ENCODE measurements around the gene ECE2. TPM values are rescaled to one million over a fixed set of nuclear protein-coding genes. Genes with fewer than 3 reads are reported as not detected.
A peak's percentile ranks its signal among the peaks of the same experiment; 100 is the strongest.

The ECE2 gene
- total RNA-seq, 5 donors from 2014 or later (not counting 1 experiment from before 2014, with no cell fraction given): not detected

DNA sequence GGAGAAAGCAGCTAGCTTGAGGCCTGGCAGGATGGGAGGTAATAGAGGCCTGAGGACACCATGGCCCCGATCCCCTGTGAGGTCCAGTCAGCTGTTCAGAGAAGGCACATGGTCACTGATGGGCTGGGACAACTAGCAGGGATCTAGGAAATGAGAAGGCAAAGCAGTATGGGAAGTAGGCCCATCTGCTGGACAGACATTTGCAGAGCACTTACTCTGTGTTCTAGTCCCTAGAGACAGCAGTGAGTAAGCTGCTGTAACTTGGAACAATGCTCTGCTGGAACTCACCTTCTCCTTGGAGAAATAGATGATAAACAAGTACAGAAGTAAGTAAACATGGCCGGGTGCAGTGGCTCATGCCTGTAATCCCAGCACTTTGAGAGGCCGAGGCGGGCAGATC is 7.1 kb downstream of the ECE2 start:
- ChIA-PET CTCF (interaction anchor here in 1 of 2 donors (1.4 kb wide), 1 partner anchor 11 kb away, joined by 3 read pairs; no protein-coding TSS in a partner anchor), POLR2A (no interaction called here)
- no peaks in the 10 kb centered on the region for H3K36me3 ChIP-seq (ENCODE audit: control insufficient read depth in 2 of 2, extremely low read depth in 1 of 2, insufficient read depth in 1 of 2, low read length in 1 of 2)
- no peak for DNase-seq
- Mint-ChIP-seq H3K4me3 (no peak overlapping the region), H3K36me3 (no peaks in the 10 kb centered on the region), H3K9me3 (no peaks in the 10 kb centered on the region), H3K4me1 (no peaks in the 10 kb centered on the region), H3K27ac (no peak overlapping the region), H3K27me3 (peaks cover 22 to 43% of the 10 kb centered on the region in 2 donors)
- H3K4me3 ChIP-seq (ENCODE audit: control insufficient read depth in 1 of 2, extremely low read depth in 1 of 2, low read length in 1 of 2): no peak overlapping the region
- WGBS (ENCODE audit: insufficient coverage): 76% methylated on average over 2 of the region's 4 CpGs
- H3K27me3 ChIP-seq (replicated peaks in 1 of 2; ENCODE audit: control insufficient read depth in 2 of 2, extremely low read depth in 1 of 2, insufficient read depth in 2 of 2, low read length in 1 of 2): peaks cover 0 to 23% of the 10 kb centered on the region in 2 experiments
- H3K4me1 ChIP-seq (ENCODE audit: control insufficient read depth in 1 of 2, extremely low read depth in 1 of 2, insufficient read depth in 2 of 2, low read length in 2 of 2): no peaks in the 10 kb centered on the region
- ATAC-seq (replicated peaks in 1 of 4): no peak
- H3K27ac ChIP-seq (ENCODE audit: low read length): no peak overlapping the region
- no peaks in the 10 kb centered on the region for H3K9me3 ChIP-seq

DNA sequence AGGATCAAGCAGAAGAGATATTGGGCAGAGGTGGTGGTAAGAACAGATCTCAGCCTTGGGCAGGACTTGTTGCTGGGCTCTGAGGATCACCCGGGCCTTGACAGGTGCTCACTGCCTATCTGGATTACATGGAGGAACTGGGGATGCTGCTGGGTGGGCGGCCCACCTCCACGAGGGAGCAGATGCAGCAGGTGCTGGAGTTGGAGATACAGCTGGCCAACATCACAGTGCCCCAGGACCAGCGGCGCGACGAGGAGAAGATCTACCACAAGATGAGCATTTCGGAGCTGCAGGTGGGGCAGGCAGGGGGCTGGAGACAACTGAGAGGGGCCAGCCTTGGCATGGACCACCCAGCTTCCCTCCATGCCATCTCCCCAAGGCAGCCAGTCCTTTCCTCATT is 7.9 kb downstream of the ECE2 start:
- Histone ChIP-seq H3K4me1 (ENCODE audit: control insufficient read depth in 1 of 2, extremely low read depth in 1 of 2, insufficient read depth in 2 of 2, low read length in 2 of 2) (no peaks in the 10 kb centered on the region), H3K27ac (ENCODE audit: low read length) (no peak overlapping the region), H3K36me3 (ENCODE audit: control insufficient read depth in 2 of 2, extremely low read depth in 1 of 2, insufficient read depth in 1 of 2, low read length in 1 of 2) (no peaks in the 10 kb centered on the region), H3K27me3 (replicated peaks in 1 of 2; ENCODE audit: control insufficient read depth in 2 of 2, extremely low read depth in 1 of 2, insufficient read depth in 2 of 2, low read length in 1 of 2) (peaks cover 0 to 18% of the 10 kb centered on the region in 2 experiments), H3K4me3 (ENCODE audit: control insufficient read depth in 1 of 2, extremely low read depth in 1 of 2, low read length in 1 of 2) (no peak overlapping the region), H3K9me3 (no peaks in the 10 kb centered on the region)
- ChIA-PET POLR2A (no interaction called here), CTCF (interaction anchor here in 1 of 2 donors (0.6 kb wide), 1 partner anchor 361 kb away, joined by 4 read pairs; no protein-coding TSS in a partner anchor)
- no peaks in the 10 kb centered on the region for H3K4me1 Mint-ChIP-seq
- H3K36me3 Mint-ChIP-seq: no peaks in the 10 kb centered on the region
- ATAC-seq (replicated peaks in 1 of 4) (no peak), DNase-seq (no peak)
- H3K27me3 Mint-ChIP-seq: peaks cover 19 to 37% of the 10 kb centered on the region in 2 donors
- no peaks in the 10 kb centered on the region for H3K9me3 Mint-ChIP-seq
- H3K4me3 Mint-ChIP-seq: no peak overlapping the region
- no peak overlapping the region for H3K27ac Mint-ChIP-seq
- WGBS (ENCODE audit: insufficient coverage): 87% methylated on average over 7 of the region's 8 CpGs

DNA sequence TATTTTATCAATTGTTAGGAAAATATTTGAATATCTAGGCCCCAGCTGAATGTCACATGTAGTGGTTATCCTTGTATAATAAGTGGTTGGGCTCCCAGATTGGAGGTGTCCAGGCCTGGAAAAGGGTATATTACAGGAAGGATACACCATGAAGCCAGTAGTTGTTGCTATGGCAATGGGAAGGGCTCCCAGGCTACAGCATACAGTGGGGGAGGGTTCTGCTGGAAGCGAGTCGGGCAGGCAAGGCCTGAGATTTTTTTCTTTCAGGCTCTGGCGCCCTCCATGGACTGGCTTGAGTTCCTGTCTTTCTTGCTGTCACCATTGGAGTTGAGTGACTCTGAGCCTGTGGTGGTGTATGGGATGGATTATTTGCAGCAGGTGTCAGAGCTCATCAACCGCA is 8.9 kb downstream of the ECE2 start:
- H3K36me3 Mint-ChIP-seq: no peaks in the 10 kb centered on the region
- Histone ChIP-seq H3K27me3 (replicated peaks in 1 of 2; ENCODE audit: control insufficient read depth in 2 of 2, extremely low read depth in 1 of 2, insufficient read depth in 2 of 2, low read length in 1 of 2) (peaks cover 0 to 25% of the 10 kb centered on the region in 2 experiments), H3K36me3 (ENCODE audit: control insufficient read depth in 2 of 2, extremely low read depth in 1 of 2, insufficient read depth in 1 of 2, low read length in 1 of 2) (no peaks in the 10 kb centered on the region), H3K27ac (ENCODE audit: low read length) (no peak overlapping the region), H3K4me1 (ENCODE audit: control insufficient read depth in 1 of 2, extremely low read depth in 1 of 2, insufficient read depth in 2 of 2, low read length in 2 of 2) (peaks cover 0 to 4% of the 10 kb centered on the region in 2 experiments), H3K4me3 (ENCODE audit: control insufficient read depth in 1 of 2, extremely low read depth in 1 of 2, low read length in 1 of 2) (no peak overlapping the region), H3K9me3 (no peaks in the 10 kb centered on the region)
- ChIA-PET POLR2A (no interaction called here), CTCF (interaction anchor here (0.5 to 1.0 kb wide), 3 partner anchors 57 to 270 kb away, joined by 3 read pairs; no protein-coding TSS in a partner anchor)
- H3K27ac Mint-ChIP-seq: no peak overlapping the region
- WGBS (ENCODE audit: insufficient coverage): 39% methylated on average over 4 of the region's 4 CpGs
- peak in 3 of 4 experiments; percentile 37 to 48 (median 39) for ATAC-seq (replicated peaks in 1 of 4)
- H3K9me3 Mint-ChIP-seq: no peaks in the 10 kb centered on the region
- H3K4me3 Mint-ChIP-seq: no peak overlapping the region
- peaks cover 18 to 32% of the 10 kb centered on the region in 2 donors for H3K27me3 Mint-ChIP-seq
- DNase-seq: peak in 2 of 35 experiments; percentile 15 to 35
- no peaks in the 10 kb centered on the region for H3K4me1 Mint-ChIP-seq

DNA sequence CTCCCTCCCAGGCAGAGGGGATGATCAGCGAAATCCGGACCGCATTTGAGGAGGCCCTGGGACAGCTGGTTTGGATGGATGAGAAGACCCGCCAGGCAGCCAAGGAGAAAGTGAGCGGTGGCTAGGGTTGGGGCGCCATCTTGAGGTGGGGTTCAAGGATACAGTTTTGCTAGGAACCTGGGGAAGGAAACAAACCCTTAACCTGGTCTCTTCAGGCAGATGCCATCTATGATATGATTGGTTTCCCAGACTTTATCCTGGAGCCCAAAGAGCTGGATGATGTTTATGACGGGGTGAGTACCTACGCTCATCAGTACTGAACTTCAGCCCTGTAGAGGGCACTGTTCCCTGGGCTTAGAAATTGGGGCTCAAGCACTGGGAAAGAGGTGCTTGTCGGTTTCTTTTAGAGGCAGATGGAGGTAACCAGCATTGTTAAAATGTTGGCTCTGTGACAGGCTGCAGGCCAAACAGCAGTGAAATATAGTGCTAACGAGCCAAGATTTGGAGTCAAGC is 13.7 kb downstream of the ECE2 start:
- H3K4me1 Mint-ChIP-seq: no peaks in the 10 kb centered on the region
- WGBS (ENCODE audit: insufficient coverage): 4% methylated on average over 4 of the region's 10 CpGs
- no peaks in the 10 kb centered on the region for H3K36me3 Mint-ChIP-seq
- POLR2A ChIA-PET: interaction anchor here in 1 of 2 donors (0.5 kb wide), 1 partner anchor 92 kb away, joined by 3 read pairs; no protein-coding TSS in a partner anchor
- DNase-seq (peak in 28 of 35 experiments; percentile 10 to 68 (median 40)), ATAC-seq (replicated peaks in 1 of 4) (peak; percentile 45 to 79 (median 64))
- no peak overlapping the region for H3K4me3 ChIP-seq (ENCODE audit: control insufficient read depth in 1 of 2, extremely low read depth in 1 of 2, low read length in 1 of 2)
- no peak overlapping the region for H3K27ac ChIP-seq (ENCODE audit: low read length)
- no peaks in the 10 kb centered on the region for H3K9me3 ChIP-seq
- H3K4me1 ChIP-seq (ENCODE audit: control insufficient read depth in 1 of 2, extremely low read depth in 1 of 2, insufficient read depth in 2 of 2, low read length in 2 of 2): peaks cover 0 to 4% of the 10 kb centered on the region in 2 experiments
- H3K27me3 ChIP-seq (replicated peaks in 1 of 2; ENCODE audit: control insufficient read depth in 2 of 2, extremely low read depth in 1 of 2, insufficient read depth in 2 of 2, low read length in 1 of 2): peaks cover 0 to 30% of the 10 kb centered on the region in 2 experiments
- no peaks in the 10 kb centered on the region for H3K9me3 Mint-ChIP-seq
- no peak overlapping the region for H3K27ac Mint-ChIP-seq
- no peaks in the 10 kb centered on the region for H3K36me3 ChIP-seq (ENCODE audit: control insufficient read depth in 2 of 2, extremely low read depth in 1 of 2, insufficient read depth in 1 of 2, low read length in 1 of 2)
- CTCF ChIA-PET: interaction anchor here (0.6 to 1.4 kb wide), 4 partner anchors 18 to 394 kb away, joined by 3 to 9 read pairs (median 4); no protein-coding TSS in a partner anchor
- H3K27me3 Mint-ChIP-seq: peaks cover 18 to 25% of the 10 kb centered on the region in 2 donors
- H3K4me3 Mint-ChIP-seq: no peak overlapping the region

DNA sequence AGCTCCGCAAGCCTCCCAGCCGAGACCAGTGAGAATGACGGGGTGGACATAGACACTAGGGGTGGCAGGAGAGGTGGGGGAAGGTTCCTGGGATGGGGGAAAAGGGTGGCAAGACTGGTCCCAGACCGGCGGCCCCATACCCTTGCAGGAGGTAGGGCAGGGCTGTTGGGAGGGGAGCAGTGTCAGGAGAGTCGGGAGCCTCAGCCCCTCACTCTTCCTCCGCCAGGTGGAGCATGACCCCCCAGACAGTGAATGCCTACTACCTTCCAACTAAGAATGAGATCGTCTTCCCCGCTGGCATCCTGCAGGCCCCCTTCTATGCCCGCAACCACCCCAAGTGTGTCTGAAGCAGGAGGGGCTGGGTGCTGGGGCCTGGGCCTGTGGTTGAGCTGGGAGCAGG is 14.5 kb downstream of the ECE2 start:
- Mint-ChIP-seq H3K4me3 (no peak overlapping the region), H3K36me3 (no peaks in the 10 kb centered on the region), H3K27ac (no peak overlapping the region), H3K4me1 (no peaks in the 10 kb centered on the region), H3K27me3 (peaks cover 18 to 21% of the 10 kb centered on the region in 2 donors), H3K9me3 (no peaks in the 10 kb centered on the region)
- Histone ChIP-seq H3K4me1 (ENCODE audit: control insufficient read depth in 1 of 2, extremely low read depth in 1 of 2, insufficient read depth in 2 of 2, low read length in 2 of 2) (peaks cover 0 to 4% of the 10 kb centered on the region in 2 experiments), H3K9me3 (no peaks in the 10 kb centered on the region), H3K36me3 (ENCODE audit: control insufficient read depth in 2 of 2, extremely low read depth in 1 of 2, insufficient read depth in 1 of 2, low read length in 1 of 2) (no peaks in the 10 kb centered on the region), H3K27ac (ENCODE audit: low read length) (no peak overlapping the region), H3K4me3 (ENCODE audit: control insufficient read depth in 1 of 2, extremely low read depth in 1 of 2, low read length in 1 of 2) (no peak overlapping the region), H3K27me3 (replicated peaks in 1 of 2; ENCODE audit: control insufficient read depth in 2 of 2, extremely low read depth in 1 of 2, insufficient read depth in 2 of 2, low read length in 1 of 2) (peaks cover 0 to 23% of the 10 kb centered on the region in 2 experiments)
- ATAC-seq (replicated peaks in 1 of 4) (no peak), DNase-seq (no peak)
- WGBS (ENCODE audit: insufficient coverage): 94% methylated on average over 3 of the region's 10 CpGs
- ChIA-PET POLR2A (no interaction called here), CTCF (interaction anchor here in 1 of 2 donors (0.8 kb wide), 1 partner anchor 19 kb away, joined by 9 read pairs; no protein-coding TSS in a partner anchor)

DNA sequence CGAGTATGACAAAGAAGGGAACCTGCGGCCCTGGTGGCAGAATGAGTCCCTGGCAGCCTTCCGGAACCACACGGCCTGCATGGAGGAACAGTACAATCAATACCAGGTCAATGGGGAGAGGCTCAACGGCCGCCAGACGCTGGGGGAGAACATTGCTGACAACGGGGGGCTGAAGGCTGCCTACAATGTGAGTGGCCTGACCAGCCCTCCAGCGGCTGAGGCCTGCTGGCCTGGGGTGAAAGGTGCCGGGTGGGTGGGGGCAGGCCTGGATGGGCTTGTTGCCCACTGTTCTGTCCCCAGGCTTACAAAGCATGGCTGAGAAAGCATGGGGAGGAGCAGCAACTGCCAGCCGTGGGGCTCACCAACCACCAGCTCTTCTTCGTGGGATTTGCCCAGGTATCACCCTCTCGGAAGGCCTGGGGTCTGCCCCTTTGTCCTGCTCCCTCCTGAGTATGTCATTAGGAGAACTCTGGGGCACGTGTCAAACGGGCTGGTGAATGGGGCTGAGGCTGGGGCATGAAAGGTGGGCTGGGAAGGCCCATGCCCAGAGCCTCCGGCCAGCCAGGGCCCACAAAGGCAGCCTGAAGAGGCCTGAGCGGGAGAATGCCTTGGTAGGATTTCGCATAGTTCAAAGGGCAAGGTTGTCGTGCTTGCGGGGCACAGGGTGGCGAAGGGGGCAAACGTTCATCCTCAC is 15.4 kb downstream of the ECE2 start:
- Histone ChIP-seq H3K4me1 (ENCODE audit: control insufficient read depth in 1 of 2, extremely low read depth in 1 of 2, insufficient read depth in 2 of 2, low read length in 2 of 2) (peaks cover 0 to 4% of the 10 kb centered on the region in 2 experiments), H3K9me3 (no peaks in the 10 kb centered on the region), H3K27ac (ENCODE audit: low read length) (no peak overlapping the region), H3K4me3 (ENCODE audit: control insufficient read depth in 1 of 2, extremely low read depth in 1 of 2, low read length in 1 of 2) (no peak overlapping the region), H3K36me3 (ENCODE audit: control insufficient read depth in 2 of 2, extremely low read depth in 1 of 2, insufficient read depth in 1 of 2, low read length in 1 of 2) (no peaks in the 10 kb centered on the region), H3K27me3 (replicated peaks in 1 of 2; ENCODE audit: control insufficient read depth in 2 of 2, extremely low read depth in 1 of 2, insufficient read depth in 2 of 2, low read length in 1 of 2) (peaks cover 0 to 21% of the 10 kb centered on the region in 2 experiments)
- WGBS (ENCODE audit: insufficient coverage): 87% methylated on average over 21 of the region's 22 CpGs
- ChIA-PET CTCF (interaction anchor here in 1 of 2 donors (0.6 kb wide), 2 partner anchors 12 to 63 kb away, joined by 3 to 5 read pairs; no protein-coding TSS in a partner anchor), POLR2A (interaction anchor here in 1 of 2 donors (0.6 kb wide), 1 partner anchor 33 kb away, joined by 5 read pairs; no protein-coding TSS in a partner anchor)
- Mint-ChIP-seq H3K27me3 (peaks cover 11 to 13% of the 10 kb centered on the region in 2 donors), H3K27ac (no peak overlapping the region), H3K36me3 (no peaks in the 10 kb centered on the region), H3K9me3 (no peaks in the 10 kb centered on the region), H3K4me1 (no peaks in the 10 kb centered on the region), H3K4me3 (no peak overlapping the region)
- no peak for ATAC-seq (replicated peaks in 1 of 4)
- DNase-seq: no peak
